Tibial nerve (tissue), 4 donors: ENCODE results near the gene CCNC.

Experiments
- EP300 ChIP-seq, 2 donors: sonication (generic); formaldehyde crosslinking; IDR thresholded peaks; one replicate each; pipeline ENCODE4 v1.6.1; 2017; ENCODE audit warnings: antibody characterized with exemption in 2 of 2, mild to moderate bottlenecking in 1 of 2
- TF ChIP-seq, protein P1 (sequence below), 5 experiments: fragments of 200-600 bp in 3 of 5; fragments of 450-650 bp in 2 of 5; sonication (generic) in 3 of 5; IDR thresholded peaks; one replicate each; pipeline ENCODE4 v1.5.1; 2016 to 2019; ENCODE audit warnings: antibody characterized with exemption in 5 of 5, mild to moderate bottlenecking in 3 of 5, moderate library complexity in 2 of 5

DNA sequence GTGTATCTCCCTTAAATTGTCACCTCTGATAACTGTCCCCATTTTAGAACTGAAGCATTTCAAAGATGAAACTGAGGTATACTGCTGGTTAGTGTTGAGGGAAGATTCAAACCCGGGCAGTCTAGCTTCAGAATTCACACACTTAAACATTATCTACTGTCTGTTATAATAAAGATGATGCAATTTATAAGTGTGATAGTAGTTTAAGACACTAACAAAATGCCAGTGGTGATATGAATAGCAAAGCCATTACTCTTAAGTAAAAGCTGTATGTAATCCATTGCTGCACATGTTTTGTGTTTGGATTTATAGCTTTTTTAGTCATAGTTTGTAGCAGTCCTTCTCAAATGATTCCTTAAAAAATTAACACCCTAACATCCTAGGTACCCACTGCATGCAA lies 73.0 kb downstream of the CCNC start:
- TF ChIP-seq EP300 (IDR thresholded peaks at IDR 0.05), result no peak
- TF ChIP-seq, protein P1, sequence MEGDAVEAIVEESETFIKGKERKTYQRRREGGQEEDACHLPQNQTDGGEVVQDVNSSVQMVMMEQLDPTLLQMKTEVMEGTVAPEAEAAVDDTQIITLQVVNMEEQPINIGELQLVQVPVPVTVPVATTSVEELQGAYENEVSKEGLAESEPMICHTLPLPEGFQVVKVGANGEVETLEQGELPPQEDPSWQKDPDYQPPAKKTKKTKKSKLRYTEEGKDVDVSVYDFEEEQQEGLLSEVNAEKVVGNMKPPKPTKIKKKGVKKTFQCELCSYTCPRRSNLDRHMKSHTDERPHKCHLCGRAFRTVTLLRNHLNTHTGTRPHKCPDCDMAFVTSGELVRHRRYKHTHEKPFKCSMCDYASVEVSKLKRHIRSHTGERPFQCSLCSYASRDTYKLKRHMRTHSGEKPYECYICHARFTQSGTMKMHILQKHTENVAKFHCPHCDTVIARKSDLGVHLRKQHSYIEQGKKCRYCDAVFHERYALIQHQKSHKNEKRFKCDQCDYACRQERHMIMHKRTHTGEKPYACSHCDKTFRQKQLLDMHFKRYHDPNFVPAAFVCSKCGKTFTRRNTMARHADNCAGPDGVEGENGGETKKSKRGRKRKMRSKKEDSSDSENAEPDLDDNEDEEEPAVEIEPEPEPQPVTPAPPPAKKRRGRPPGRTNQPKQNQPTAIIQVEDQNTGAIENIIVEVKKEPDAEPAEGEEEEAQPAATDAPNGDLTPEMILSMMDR (IDR thresholded peaks at IDR 0.05), result no peak
